K562 (cell line): ENCODE results near the gene SOCS3. TPM values are rescaled to one million over a fixed set of nuclear protein-coding genes. Genes with fewer than 3 reads are reported as not detected.

ENCODE experiments used
- ASH1L ChIP-seq: fragments of 450-650 bp; IDR thresholded peaks from 2 replicates; pipeline ENCODE4 v1.6.1; 2018; ENCODE audit warnings: borderline replicate concordance, mild to moderate bottlenecking, low read depth; ENCODE audit not compliant: partially characterized antibody
- BRD9 ChIP-seq: fragments of 450-650 bp; IDR thresholded peaks from 2 replicates; pipeline ENCODE4 v1.6.1; 2018; ENCODE audit warnings: low read depth; ENCODE audit not compliant: partially characterized antibody
- CREB1 ChIP-seq, 2 experiments: sonication (generic) in 1 of 2; formaldehyde crosslinking in 1 of 2; IDR thresholded peaks; 2 replicates each; pipeline versions ENCODE4 v1.6.1 to v1.8.0; 2012 to 2022; ENCODE audit warnings: inconsistent platforms in 1 of 2, mild to moderate bottlenecking in 1 of 2, missing genetic modification reagents in 1 of 2, moderate library complexity in 1 of 2
- DLX4 ChIP-seq: fragments of 250-450 bp; sonication (Bioruptor Pico); IDR thresholded peaks from 2 replicates; pipeline ENCODE4 v1.6.1; 2021; ENCODE audit warnings: mild to moderate bottlenecking
- EWSR1 ChIP-seq: fragments of 450-650 bp; IDR thresholded peaks from 2 replicates; pipeline ENCODE4 v1.6.1; 2018; ENCODE audit warnings: borderline replicate concordance, mild to moderate bottlenecking, low read depth, moderate library complexity; ENCODE audit not compliant: partially characterized antibody
- GABPA ChIP-seq: fragments of 200-800 bp; sonication (Bioruptor generic); conservative IDR thresholded peaks from 2 replicates; pipeline ENCODE4 v1.6.1; 2016; ENCODE audit warnings: low read depth, missing genetic modification characterization, missing compliant biosample characterization
- HNRNPH1 ChIP-seq: fragments of 200-400 bp; formaldehyde crosslinking; optimal IDR thresholded peaks from 2 replicates; pipeline ENCODE3; 2017; ENCODE audit warnings: low read depth, mild to moderate bottlenecking, low read length, moderate library complexity
- JUND ChIP-seq, 2 experiments: IDR thresholded peaks; 2 replicates in 1 of 2; 3 replicates in 1 of 2; pipeline ENCODE4 v1.6.1; 2011; ENCODE audit warnings: borderline replicate concordance in 2 of 2, low read depth in 2 of 2, low read length in 2 of 2, improper control_type of control experiment in 1 of 2, missing biosample characterization in 1 of 2, missing genetic modification characterization in 1 of 2, missing genetic modification reagents in 1 of 2
- MCM5 ChIP-seq: fragments of 450-650 bp; IDR thresholded peaks from 2 replicates; pipeline ENCODE4 v1.6.1; 2016; ENCODE audit warnings: low read depth
- MED1 ChIP-seq: sonication (generic); formaldehyde crosslinking; IDR thresholded peaks from 2 replicates; pipeline ENCODE4 v1.8.1; 2023; ENCODE audit warnings: missing genetic modification reagents, borderline replicate concordance
- NR0B1 ChIP-seq: fragments of 450-650 bp; IDR thresholded peaks from one replicate; pipeline ENCODE4 v1.6.1; 2018; ENCODE audit warnings: mild to moderate bottlenecking, moderate library complexity; ENCODE audit not compliant: partially characterized antibody
- NR2C2 ChIP-seq, 2 experiments: fragments of 200-800 bp in 1 of 2; sonication (Bioruptor generic) in 1 of 2; sonication (generic) in 1 of 2; formaldehyde crosslinking in 1 of 2; IDR thresholded peaks; 2 replicates each; pipeline versions ENCODE4 v1.6.1 to v1.8.0; 2016 to 2022; ENCODE audit warnings: mild to moderate bottlenecking in 1 of 2, missing compliant biosample characterization in 1 of 2, missing genetic modification characterization in 1 of 2, missing genetic modification reagents in 1 of 2
- RBM22 ChIP-seq: fragments of 200-400 bp; formaldehyde crosslinking; IDR thresholded peaks from 2 replicates; pipeline ENCODE4 v1.6.1; 2018; ENCODE audit warnings: low read length, low read depth; ENCODE audit not compliant: poor library complexity, severe bottlenecking
- RBM34 ChIP-seq: fragments of 200-400 bp; formaldehyde crosslinking; IDR thresholded peaks from 2 replicates; pipeline ENCODE4 v1.6.1; 2018; ENCODE audit warnings: low read length, borderline replicate concordance; ENCODE audit not compliant: insufficient read depth
- SMAD4 ChIP-seq: fragments of 250-450 bp; sonication (Bioruptor Pico); conservative IDR thresholded peaks from 2 replicates; pipeline ENCODE4 v1.8.0; 2021; ENCODE audit warnings: inconsistent platforms, mild to moderate bottlenecking, moderate library complexity
- TEAD2 ChIP-seq: fragments of 450-650 bp; IDR thresholded peaks from 2 replicates; pipeline ENCODE4 v1.6.1; 2016; ENCODE audit warnings: missing genetic modification characterization, control low read depth, missing compliant biosample characterization
- TFAP4 ChIP-seq: sonication (generic); formaldehyde crosslinking; IDR thresholded peaks from 2 replicates; pipeline ENCODE4 v1.8.0; 2022; ENCODE audit warnings: missing genetic modification reagents, mild to moderate bottlenecking, moderate library complexity, borderline replicate concordance
- THRAP3 ChIP-seq: fragments of 450-650 bp; IDR thresholded peaks from 2 replicates; pipeline ENCODE4 v1.6.1; 2016; ENCODE audit warnings: mild to moderate bottlenecking, inconsistent platforms, borderline replicate concordance
- polyA plus RNA-seq, 8 experiments: library from polyadenylated mRNA; depleted of rRNA in 4 of 8; stranded (reverse) in 5 of 8; unstranded in 3 of 8; fragments of >200 nt; fragmentation: Nextera tagmentation in 2 of 8; fragmentation: Illumina TruSeq in 1 of 8; extraction: Ambion mirVana in 2 of 8; extraction: Trizol in 1 of 8; gene quantifications; 2 replicates each; pipeline versions ENCODE4 v1.2.1 to v1.2.3, GENCODE V29; 2011 to 2014; ENCODE audit warnings: inconsistent platforms in 1 of 8, missing spikeins in 1 of 8
- total RNA-seq, 7 experiments: library from RNA; depleted of rRNA in 6 of 7; stranded (reverse); fragments of >200 nt in 6 of 7; fragmentation: Illumina TruSeq in 2 of 7; extraction: Trizol in 2 of 7; gene quantifications; 2 replicates each; pipeline versions ENCODE4 v1.2.1 to v1.2.3, GENCODE V29; 2011 to 2021; ENCODE audit warnings: low replicate concordance in 1 of 7
- TF ChIP-seq, protein P1 (sequence below), 2 experiments: fragments of 450-650 bp in 1 of 2; sonication (generic) in 1 of 2; formaldehyde crosslinking in 1 of 2; IDR thresholded peaks in 1 of 2; conservative IDR thresholded peaks in 1 of 2; 2 replicates each; pipeline versions ENCODE4 v1.6.1 to v1.8.1; 2016 to 2023; ENCODE audit warnings: mild to moderate bottlenecking in 2 of 2, moderate library complexity in 2 of 2, inconsistent platforms in 1 of 2, missing genetic modification reagents in 1 of 2
- TF ChIP-seq, protein P2 (sequence below), 2 experiments: fragments of 450-650 bp in 1 of 2; sonication (generic) in 1 of 2; formaldehyde crosslinking; conservative IDR thresholded peaks; 2 replicates each; pipeline versions ENCODE4 v1.4.0 to v1.8.1; 2020 to 2022; ENCODE audit warnings: mild to moderate bottlenecking in 1 of 2, missing genetic modification reagents in 1 of 2

SOCS3 gene
- total and polyA plus RNA-seq, 9 of the 15 experiments (the other 6 are each of a cell fraction or from before 2014, with no cell fraction given): 0.56 to 38.9 (median 13.7) TPM

GRCh38 chr17:78356101-78356713, 3.7 kb downstream of the SOCS3 start (continued):
- TF ChIP-seq JUND (IDR thresholded peaks at IDR 0.05; ENCODE audit: borderline replicate concordance, low read depth, low read length): 0 out of 2 replicates have a peak, but pooled peaks have one; percentile 34
- no peak; the same call in 2 of the 3 replicates for TF ChIP-seq JUND (tag; IDR thresholded peaks at IDR 0.05; ENCODE audit: borderline replicate concordance, low read depth, low read length)
- no peak for TF ChIP-seq RBM34
- TF ChIP-seq, protein P1, sequence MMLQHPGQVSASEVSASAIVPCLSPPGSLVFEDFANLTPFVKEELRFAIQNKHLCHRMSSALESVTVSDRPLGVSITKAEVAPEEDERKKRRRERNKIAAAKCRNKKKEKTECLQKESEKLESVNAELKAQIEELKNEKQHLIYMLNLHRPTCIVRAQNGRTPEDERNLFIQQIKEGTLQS (IDR thresholded peaks at IDR 0.05): peak; percentile 50; the same call in 1 of the 2 replicates
- TF ChIP-seq, protein P1 (CRISPR knock-in tag; conservative IDR thresholded peaks at IDR 0.05): no peak
- no peak for TF ChIP-seq NR0B1
- no peak for TF ChIP-seq THRAP3
- TF ChIP-seq MCM5: no peak
- peak; percentile 66; the same call in 1 of the 2 replicates for TF ChIP-seq CREB1 (IDR thresholded peaks at IDR 0.05)
- peak; percentile 62; the same call in 1 of the 2 replicates for TF ChIP-seq CREB1 (CRISPR knock-in tag; IDR thresholded peaks at IDR 0.05)
- TF ChIP-seq EWSR1: no peak
- no peak for TF ChIP-seq HNRNPH1
- 0 out of 2 replicates have a peak, but pooled peaks have one; percentile 39 for TF ChIP-seq SMAD4 (CRISPR knock-in tag)
- TF ChIP-seq, protein P2, sequence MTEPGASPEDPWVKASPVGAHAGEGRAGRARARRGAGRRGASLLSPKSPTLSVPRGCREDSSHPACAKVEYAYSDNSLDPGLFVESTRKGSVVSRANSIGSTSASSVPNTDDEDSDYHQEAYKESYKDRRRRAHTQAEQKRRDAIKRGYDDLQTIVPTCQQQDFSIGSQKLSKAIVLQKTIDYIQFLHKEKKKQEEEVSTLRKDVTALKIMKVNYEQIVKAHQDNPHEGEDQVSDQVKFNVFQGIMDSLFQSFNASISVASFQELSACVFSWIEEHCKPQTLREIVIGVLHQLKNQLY (CRISPR knock-in tag; conservative IDR thresholded peaks at IDR 0.05): no peak
- no peak for TF ChIP-seq DLX4 (CRISPR knock-in tag)
- TF ChIP-seq TFAP4 (CRISPR knock-in tag): peak; percentile 39; the same call in 1 of the 2 replicates
- TF ChIP-seq GABPA (tag): no peak
- peak; percentile 59; the same call in 1 of the 2 replicates for TF ChIP-seq NR2C2 (CRISPR knock-in tag; IDR thresholded peaks at IDR 0.05)
- peak; percentile 76 for TF ChIP-seq NR2C2 (tag; IDR thresholded peaks at IDR 0.05)
- TF ChIP-seq BRD9: no peak
- TF ChIP-seq MED1: no peak
- TF ChIP-seq ASH1L: no peak
- no peak for TF ChIP-seq TEAD2 (tag)
- no peak for TF ChIP-seq RBM22
